Dermis lymphatic vessel endothelial cell (primary cell): Measurements from ENCODE around the gene RBP5. TPM values are rescaled to one million over a fixed set of nuclear protein-coding genes. Genes with fewer than 3 reads are reported as not detected.

Experiments used
- total RNA-seq: library from RNA; depleted of rRNA; stranded (reverse); fragments of >200 nt; gene quantifications from 2 replicates; pipeline ENCODE4 v1.2.1, GENCODE V29; 2014

RBP5 gene, protein sequence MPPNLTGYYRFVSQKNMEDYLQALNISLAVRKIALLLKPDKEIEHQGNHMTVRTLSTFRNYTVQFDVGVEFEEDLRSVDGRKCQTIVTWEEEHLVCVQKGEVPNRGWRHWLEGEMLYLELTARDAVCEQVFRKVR
- 0.22 and 0.26 TPM in 2 replicates for total RNA-seq

GRCh38 chr12:7128681-7129286, at the start of gene RBP5:
Gene RBP5, minus strand, starts transcription at chr12:7128889. Its CDS starts 114 bp downstream, at chr12:7128775.

GRCh38 chr12:7129872-7130691, 1.4 kb upstream of the RBP5 start, which contains the start of gene CLSTN3:
Gene CLSTN3, plus strand, starts transcription at chr12:7130371. Its CDS starts 278 bp downstream, at chr12:7130649.

GRCh38 chr12:7108796-7109571, 19.7 kb downstream of the RBP5 start, which contains the start of gene C1RL:
Gene C1RL, minus strand, starts transcription at chr12:7109214. Its CDS starts 34 bp downstream, at chr12:7109180.

GRCh38 chr12:7092229-7092985, 36.3 kb downstream of the RBP5 start, which contains the start of gene C1R:
Gene C1R, minus strand, starts transcription at chr12:7092445. Its CDS starts 57 bp downstream, at chr12:7092388.

Other genes with a start within 250 kb of the RBP5 start
- 2.0 and 3.8 TPM in 2 replicates for gene LRRC23, start 224.1 kb downstream of the RBP5 start, total RNA-seq
- gene ENO2, start 214.3 kb downstream of the RBP5 start, total RNA-seq, result 0.60 and 1.1 TPM in 2 replicates
- gene ATN1, start 200.9 kb downstream of the RBP5 start, total RNA-seq, result 5.5 and 5.8 TPM in 2 replicates
- not detected in 2 replicates for gene RNU7-1, start 185.1 kb downstream of the RBP5 start, total RNA-seq
- 163 and 168 TPM in 2 replicates for gene C12orf57, start 184.9 kb downstream of the RBP5 start, total RNA-seq
- 3.3 and 3.5 TPM in 2 replicates for gene PTPN6, start 177.5 kb downstream of the RBP5 start, total RNA-seq
- gene PHB2, start 158.2 kb downstream of the RBP5 start, total RNA-seq, result 147 and 175 TPM in 2 replicates
- gene EMG1, start 158.0 kb downstream of the RBP5 start, total RNA-seq, result 26.4 and 33.7 TPM in 2 replicates
- 9.4 and 10.8 TPM in 2 replicates for gene LPCAT3, start 110.4 kb downstream of the RBP5 start, total RNA-seq
- 0.09 and 0.65 TPM in 2 replicates for gene C1S, start 68.2 kb downstream of the RBP5 start, total RNA-seq
- 0.43 and 1.5 TPM in 2 replicates for gene C1R, start 36.4 kb downstream of the RBP5 start, total RNA-seq
- 12.4 and 15.0 TPM in 2 replicates for gene C1RL, start 19.7 kb downstream of the RBP5 start, total RNA-seq
- gene CLSTN3, start 1.5 kb upstream of the RBP5 start, total RNA-seq, result 10.3 and 20.3 TPM in 2 replicates
- gene PEX5, start 60.8 kb upstream of the RBP5 start, total RNA-seq, result 31.4 and 38.8 TPM in 2 replicates
- gene ACSM4, start 175.2 kb upstream of the RBP5 start, total RNA-seq, result not detected in 2 replicates